Stimulated activated CD8-positive, alpha-beta memory T cell treated with anti-CD3 and anti-CD28 coated beads, Interleukin-15, amount 100 ng/mL, for 24 hours (primary cell): ENCODE measurements around the gene KRTAP16-1.

Experiments
- DNase-seq: peaks from one replicate; pipeline ENCODE4 v3.0.0-alpha.2; 2020; ENCODE audit warnings: low read depth

The KRTAP16-1 gene

DNA sequence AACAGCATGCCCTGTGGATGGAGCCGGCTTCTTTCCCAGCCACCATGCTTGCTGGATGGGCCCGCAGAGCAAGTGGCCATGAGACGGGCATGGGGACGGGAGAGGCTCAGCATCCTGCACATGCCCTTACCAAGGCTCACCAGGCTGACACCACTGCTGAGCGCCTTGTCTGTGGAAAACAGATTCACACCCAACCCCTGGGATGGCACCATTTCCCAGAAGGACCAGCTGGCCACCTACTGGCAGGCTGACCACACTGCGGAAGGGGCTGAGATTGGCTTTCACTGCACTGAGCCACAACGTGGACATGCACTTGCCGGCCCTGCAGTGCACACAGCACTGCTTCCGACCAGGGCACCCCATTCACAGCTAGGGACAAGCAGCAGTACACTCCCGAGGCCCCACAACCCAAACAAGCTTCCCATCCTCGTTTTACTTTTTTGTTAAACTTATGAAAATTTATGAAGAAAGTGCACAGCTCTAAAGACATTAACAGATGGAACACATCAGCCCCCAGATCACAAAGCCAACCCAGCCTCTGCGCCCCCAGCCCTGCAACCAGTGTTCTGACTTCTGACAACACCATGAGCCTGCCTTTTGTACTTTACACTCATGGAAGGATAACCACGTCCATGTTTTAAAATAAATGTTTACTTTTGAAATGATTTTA, 20.3 kb upstream of the KRTAP16-1 start:
- no peak for DNase-seq

DNA sequence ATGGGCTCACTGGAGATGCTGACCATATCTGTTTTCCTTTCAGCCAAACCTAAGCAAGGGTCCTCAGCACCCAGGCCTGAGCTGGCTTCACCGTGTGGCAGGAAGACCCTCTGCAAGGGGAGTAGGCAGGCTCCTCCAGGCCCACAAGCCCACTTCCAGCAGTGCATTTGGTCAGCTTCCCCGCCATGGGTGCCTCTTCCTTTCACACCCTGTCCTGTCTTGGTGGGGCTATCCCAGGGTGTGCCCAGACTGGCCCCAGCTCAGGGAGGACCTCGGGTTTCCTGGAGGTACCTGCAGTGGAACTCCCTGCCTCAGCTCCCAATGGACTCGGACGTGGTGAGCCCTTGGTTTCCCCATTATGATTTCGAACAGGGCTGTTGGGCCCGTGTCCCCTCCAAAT, 19.1 kb upstream of the KRTAP16-1 start:
- DNase-seq: no peak

DNA sequence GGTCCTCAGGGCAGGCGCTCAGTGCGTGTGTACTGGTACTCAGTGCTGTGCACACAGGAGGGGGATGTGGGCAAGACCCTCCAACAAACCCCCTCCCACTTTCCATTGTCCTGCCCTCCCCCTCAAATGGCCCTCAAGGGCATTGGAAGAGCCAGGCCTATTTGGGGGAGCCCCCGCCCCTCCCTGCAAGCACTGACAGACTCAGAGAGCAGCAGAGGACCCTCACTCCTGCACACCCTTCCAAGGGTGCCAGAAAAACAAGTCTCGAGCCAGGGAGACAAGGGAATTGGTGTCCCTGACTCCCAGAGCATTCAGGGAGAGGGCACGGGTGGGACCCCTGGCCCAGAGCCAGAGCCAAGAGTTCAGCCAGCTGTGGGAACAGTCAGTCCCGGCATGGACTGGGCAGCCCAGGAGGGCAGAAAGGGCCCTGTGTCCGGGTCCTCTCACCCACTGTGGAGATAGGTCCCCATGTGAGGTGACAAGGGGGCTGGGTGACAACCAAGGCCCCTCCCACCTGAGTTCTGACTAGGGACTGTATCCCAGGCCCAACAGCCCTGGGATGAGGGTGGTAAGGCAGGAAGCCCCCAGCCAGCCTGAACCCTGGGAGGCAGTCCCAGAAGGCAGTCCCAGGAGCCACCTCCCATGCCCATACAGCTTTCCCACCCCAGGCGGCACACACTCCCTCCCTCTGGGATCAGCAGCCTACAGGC, 18.5 kb upstream of the KRTAP16-1 start:
- no peak for DNase-seq

- DNase-seq: no peak
Measured at GRCh38 chr17:41326173-41327145, 17.4 kb upstream of the KRTAP16-1 start.

- no peak for DNase-seq
Measured at GRCh38 chr17:41325611-41326010, 16.5 kb upstream of the KRTAP16-1 start.

- no peak for DNase-seq
Measured at GRCh38 chr17:41325126-41325525, 16.0 kb upstream of the KRTAP16-1 start.

DNA sequence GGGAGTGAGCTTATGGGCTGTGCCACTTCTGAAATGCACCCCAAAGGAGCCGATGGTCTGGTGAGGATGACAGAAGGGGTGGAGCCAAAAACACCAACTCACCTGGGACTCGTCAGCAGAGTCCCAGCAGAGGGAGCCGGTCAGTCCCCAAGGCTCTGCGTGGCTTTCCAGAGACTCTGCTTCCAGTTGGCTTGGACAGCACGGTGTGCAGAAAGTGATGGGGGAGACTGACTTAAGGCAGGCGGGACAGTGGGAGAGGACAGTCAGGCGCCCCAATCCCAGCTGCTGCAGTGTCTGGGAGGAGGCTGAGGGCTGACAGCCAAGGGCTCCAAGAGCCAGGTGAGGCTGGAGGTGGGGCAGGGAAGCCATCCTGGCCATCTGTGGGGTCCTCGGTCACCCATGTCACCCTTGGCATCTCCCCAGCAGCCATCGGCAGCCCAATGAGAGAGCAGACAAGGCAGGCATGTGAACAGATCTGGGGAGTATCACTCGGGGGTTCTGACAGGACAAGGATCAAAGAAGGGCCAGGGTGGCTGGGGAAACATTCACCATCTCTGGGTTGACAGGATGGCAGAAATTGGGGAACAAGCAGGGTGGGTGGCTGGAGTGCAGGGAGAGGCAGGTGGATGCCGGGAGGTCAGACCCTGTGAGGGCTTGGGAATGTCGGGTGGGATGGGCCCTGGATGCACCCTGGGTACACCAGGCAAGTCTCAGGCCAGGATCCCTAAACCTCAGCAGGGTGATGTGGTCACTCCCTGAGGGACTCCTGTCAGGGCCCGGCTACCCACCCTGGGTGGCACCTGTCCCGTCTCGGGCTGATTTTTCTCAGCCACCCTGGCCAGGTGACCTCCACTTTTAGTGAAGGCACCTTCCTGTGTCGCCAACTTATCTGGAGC, 15.3 kb upstream of the KRTAP16-1 start:
- DNase-seq: no peak

DNA sequence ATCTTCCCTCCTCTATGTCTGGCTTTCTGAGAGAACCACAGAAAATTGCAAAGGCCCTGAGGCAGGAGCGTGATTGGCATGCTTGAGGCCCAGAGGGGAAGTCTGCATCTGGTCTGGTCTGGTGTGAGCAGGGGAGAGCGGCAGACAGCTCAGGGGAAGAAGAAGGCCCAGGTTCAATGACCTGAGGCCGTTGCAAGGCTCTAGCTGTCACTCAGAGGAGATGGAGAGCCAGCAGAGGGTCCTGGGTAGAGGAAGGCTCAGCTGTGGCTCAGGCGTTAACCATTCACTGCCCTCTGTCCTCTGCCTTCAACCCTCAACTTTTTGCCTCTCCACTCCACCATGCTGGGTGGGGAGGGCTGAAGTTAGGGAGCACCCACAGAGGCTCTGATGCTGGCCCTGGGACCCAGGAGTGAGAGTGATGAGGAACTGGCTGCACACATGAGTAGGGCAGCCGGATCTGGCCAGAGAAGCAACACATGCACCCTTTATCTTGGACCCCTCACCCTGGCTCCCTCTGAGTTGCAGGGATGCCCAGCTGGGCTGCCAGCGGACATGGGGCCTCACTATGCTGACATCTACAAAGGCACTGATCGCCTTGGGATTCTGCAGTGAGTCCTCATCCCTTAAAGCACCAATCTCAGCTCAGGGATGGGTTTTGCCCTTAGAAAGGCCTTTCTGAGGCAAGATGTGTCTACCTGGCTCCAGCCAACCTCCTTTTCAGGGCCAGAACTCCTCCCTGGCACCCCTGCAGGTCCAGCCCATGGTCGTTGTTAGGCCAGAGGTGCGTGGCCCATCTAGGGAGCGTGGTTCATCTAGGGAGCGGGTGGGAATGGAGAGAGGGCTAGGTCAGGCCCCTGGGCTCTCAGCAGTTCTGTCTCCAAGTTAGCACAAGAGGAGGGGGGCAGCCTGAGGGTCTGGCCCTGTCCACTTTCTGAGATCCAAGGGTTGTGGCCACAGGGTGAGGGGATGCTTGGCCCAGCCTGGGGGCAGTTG, 14.1 kb upstream of the KRTAP16-1 start:
- no peak for DNase-seq

DNA sequence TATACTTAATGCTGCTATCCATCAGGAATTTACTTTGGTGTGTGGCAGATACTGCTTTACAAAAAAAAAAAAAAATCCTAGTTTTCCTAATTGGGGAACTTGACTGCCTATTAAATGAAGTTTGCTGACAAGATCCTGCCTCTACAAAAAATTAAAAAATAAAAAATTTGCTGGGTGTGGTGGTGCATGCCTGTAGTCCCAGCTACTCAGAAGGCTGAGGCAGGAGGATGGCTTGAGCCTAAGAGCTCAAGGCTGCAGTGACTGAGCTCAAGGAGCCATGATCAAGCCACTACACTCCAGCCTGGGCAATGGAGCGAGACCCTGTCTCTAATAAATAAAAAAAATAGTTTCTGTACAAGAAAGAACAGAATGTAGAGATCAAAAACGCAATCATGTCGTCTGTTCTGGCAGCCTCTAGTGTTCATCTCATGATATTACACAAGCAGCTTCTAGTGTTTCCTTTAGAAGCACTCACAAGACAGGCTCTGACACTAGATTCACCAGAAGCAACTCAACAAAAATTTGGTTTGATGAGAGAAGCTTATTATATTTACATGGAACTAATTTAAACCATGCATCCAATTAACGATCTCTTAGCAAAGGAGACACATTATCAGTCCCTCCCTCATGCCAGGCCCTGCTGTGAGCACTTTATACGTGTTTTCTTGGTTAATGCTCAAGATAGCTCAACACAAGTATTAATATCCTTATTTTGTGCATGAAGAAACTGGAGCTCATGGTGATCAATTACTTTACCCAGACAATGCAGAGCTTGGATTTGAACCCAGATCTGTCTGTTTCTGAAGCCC, 13.2 kb upstream of the KRTAP16-1 start:
- DNase-seq: no peak

DNA sequence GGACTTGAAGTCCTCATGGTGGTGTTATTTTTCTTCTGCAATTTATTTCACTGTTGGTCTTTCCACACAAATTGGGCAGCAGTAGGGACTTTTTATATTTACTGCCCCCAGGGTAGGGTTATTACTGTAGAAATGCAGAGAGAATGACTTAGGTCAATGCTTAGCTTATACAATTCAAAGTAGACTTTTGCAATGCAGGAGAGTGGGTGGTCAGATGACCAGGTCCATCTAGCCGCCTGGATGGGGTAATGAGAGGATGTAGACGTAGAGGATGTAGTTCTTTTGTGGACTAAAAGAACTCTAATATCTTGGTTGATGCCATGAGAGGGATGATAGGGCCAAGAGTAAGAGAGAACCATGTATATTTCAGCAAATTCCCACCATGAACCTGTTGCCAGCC, 9.1 kb upstream of the KRTAP16-1 start:
- DNase-seq: no peak

GRCh38 chr17:41315814-41316445, 6.8 kb upstream of the KRTAP16-1 start:
- DNase-seq: no peak

DNA sequence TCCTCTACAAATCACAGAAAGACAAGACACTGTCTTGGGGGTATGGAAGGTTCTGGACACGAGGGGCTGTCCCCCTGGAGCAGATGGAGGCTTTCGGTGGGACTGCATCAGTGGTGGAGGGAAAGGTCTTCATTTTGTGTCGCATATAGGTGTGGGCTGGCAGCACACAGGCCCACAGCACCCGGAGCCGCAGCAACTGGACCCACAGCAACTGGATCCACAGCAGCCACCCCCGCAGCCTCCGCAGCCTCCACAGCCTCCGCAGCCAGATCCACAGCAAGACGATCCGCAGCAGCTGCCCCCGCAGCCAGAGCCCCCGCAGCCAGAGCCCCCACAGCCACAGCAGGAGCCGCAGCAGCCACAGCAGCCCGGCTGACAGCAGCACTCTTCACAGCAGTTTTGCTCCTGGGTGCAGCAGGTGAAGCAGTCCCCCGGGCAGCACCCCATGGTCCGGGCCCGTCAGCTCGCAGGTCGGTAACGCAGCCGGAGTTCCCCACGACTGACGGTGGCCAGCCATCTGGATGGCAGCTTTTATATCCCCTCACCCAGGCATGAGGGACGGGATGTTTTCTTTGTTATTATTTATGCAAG, 6.2 kb upstream of the KRTAP16-1 start, which contains the start of gene KRTAP17-1:
Gene KRTAP17-1 (minus strand): TSS at position 507 of the 591 bp plus-strand sequence. CDS start 60 bp downstream, at position 447.
- DNase-seq: no peak

GRCh38 chr17:41311111-41311510, 2.0 kb upstream of the KRTAP16-1 start:
- no peak for DNase-seq

DNA sequence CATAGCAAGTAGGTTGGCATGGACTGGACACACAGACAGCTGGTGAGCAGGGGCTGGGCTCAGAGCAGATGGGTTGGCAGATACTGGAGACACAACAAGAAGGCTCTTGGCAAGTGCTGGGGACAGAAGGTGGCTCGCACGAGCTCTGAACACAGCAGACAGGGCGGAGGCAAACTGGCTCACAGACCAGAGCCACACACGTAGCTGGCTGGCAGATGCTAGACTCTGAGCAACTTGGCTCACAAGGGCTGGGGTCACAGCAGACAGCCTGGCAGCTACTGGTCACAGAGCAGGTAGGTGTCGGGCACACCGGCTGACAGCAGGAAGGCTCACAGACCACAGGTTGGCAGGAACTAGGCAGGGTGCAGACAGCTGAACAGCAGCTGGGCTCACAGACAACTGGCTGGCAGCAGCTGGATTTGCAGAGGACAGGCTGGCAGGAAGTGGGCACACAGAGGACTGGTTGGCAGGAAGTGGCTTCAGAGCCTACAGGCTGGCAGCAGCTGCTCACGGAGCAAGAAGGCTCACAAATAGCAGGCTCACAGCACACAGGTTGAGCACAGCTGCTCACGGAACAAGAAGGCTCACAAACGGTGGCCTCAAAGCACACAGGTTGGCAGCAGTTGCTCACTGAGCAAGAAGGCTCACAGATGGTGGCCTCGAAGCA, 725 bp downstream of the KRTAP16-1 start:
- DNase-seq: no peak

GRCh38 chr17:41307647-41308046, 1.5 kb downstream of the KRTAP16-1 start:
- DNase-seq: no peak

- no peak for DNase-seq
Measured at GRCh38 chr17:41304091-41304490, 5.0 kb downstream of the KRTAP16-1 start.

- DNase-seq: no peak
Measured at GRCh38 chr17:41302981-41303380, 6.1 kb downstream of the KRTAP16-1 start.
